Bronchial epithelial cell (primary cell): ENCODE measurements around the gene FBXO28. TPM values are rescaled to one million over a fixed set of nuclear protein-coding genes. Genes with fewer than 3 reads are reported as not detected.
A peak's percentile ranks its signal among the peaks of the same experiment; 100 is the strongest.

ENCODE experiments used
- DNase-seq: peaks from one replicate; pipeline ENCODE4 v3.0.0-alpha.2; 2010; ENCODE audit warnings: low read depth
- FAIRE-seq: peaks from 2 replicates; lab custom pipeline; 2011; peaks lifted over from hg19 to GRCh38; lab: Jason Lieb, UNC
- H3K27me3 ChIP-seq: 2 replicates; pipeline ENCODE4 v1.5.1; 2011; ENCODE audit warnings: low read length; ENCODE audit not compliant: control insufficient read depth, insufficient read depth
- H3K36me3 ChIP-seq: 2 replicates; pipeline ENCODE4 v1.5.1; 2011; ENCODE audit warnings: low read length; ENCODE audit not compliant: control insufficient read depth, insufficient read depth
- H3K4me3 ChIP-seq: 2 replicates; pipeline ENCODE4 v1.5.1; 2011; ENCODE audit warnings: mild to moderate bottlenecking, low read depth, low read length, control low read depth
- total RNA-seq: library from RNA; depleted of rRNA; stranded (reverse); fragments of >200 nt; gene quantifications from 2 replicates; pipeline ENCODE4 v1.2.1, GENCODE V29; 2014
- TF ChIP-seq, protein P1 (sequence below): IDR thresholded peaks from 2 replicates; pipeline ENCODE4 v1.5.1; 2011; ENCODE audit warnings: mild to moderate bottlenecking, moderate library complexity, low read length, control low read depth, inconsistent platforms; ENCODE audit not compliant: insufficient read depth, severe bottlenecking

The FBXO28 gene
- total RNA-seq, 1 donor from 2014 or later = 35.8 TPM

GRCh38 chr1:224183591-224184312 is 69.8 kb downstream of the FBXO28 start:
- H3K36me3 ChIP-seq = no peaks in the 10 kb centered on the region
- DNase-seq (peak; percentile 27), FAIRE-seq (no peak)
- TF ChIP-seq, protein P1, sequence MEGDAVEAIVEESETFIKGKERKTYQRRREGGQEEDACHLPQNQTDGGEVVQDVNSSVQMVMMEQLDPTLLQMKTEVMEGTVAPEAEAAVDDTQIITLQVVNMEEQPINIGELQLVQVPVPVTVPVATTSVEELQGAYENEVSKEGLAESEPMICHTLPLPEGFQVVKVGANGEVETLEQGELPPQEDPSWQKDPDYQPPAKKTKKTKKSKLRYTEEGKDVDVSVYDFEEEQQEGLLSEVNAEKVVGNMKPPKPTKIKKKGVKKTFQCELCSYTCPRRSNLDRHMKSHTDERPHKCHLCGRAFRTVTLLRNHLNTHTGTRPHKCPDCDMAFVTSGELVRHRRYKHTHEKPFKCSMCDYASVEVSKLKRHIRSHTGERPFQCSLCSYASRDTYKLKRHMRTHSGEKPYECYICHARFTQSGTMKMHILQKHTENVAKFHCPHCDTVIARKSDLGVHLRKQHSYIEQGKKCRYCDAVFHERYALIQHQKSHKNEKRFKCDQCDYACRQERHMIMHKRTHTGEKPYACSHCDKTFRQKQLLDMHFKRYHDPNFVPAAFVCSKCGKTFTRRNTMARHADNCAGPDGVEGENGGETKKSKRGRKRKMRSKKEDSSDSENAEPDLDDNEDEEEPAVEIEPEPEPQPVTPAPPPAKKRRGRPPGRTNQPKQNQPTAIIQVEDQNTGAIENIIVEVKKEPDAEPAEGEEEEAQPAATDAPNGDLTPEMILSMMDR = no peak
- peak overlapping the region; percentile 87 for H3K4me3 ChIP-seq
- no peaks in the 10 kb centered on the region for H3K27me3 ChIP-seq

DNA sequence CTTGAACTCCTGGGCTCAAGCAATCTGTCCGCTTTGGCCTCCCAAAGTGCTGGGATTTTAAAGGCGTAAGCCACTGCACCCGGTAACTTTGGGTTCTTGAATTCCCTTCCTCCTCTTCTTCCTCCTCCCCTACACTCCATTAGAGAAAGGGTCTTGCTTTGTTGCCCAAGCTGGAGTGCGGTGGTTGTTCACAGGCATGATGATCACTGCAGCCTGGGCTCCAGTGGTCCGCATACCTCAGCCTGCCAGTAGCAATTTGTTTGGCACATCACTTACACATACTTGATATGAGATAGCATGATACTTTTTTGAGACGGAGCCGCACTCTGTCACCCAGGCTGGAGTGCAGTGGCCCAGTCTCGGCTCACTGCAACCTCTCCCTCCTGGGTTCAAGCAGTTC is 71.3 kb downstream of the FBXO28 start:
- no peaks in the 10 kb centered on the region for H3K36me3 ChIP-seq
- FAIRE-seq (no peak), DNase-seq (no peak)
- H3K27me3 ChIP-seq = no peaks in the 10 kb centered on the region
- TF ChIP-seq, protein P1 = no peak
- H3K4me3 ChIP-seq = no peak overlapping the region

GRCh38 chr1:224188286-224188685 is 74.4 kb downstream of the FBXO28 start:
- TF ChIP-seq, protein P1 = no peak
- Histone ChIP-seq H3K4me3 (no peak overlapping the region), H3K27me3 (no peaks in the 10 kb centered on the region), H3K36me3 (peaks cover 2% of the 10 kb centered on the region)
- FAIRE-seq = no peak
- DNase-seq = no peak

DNA sequence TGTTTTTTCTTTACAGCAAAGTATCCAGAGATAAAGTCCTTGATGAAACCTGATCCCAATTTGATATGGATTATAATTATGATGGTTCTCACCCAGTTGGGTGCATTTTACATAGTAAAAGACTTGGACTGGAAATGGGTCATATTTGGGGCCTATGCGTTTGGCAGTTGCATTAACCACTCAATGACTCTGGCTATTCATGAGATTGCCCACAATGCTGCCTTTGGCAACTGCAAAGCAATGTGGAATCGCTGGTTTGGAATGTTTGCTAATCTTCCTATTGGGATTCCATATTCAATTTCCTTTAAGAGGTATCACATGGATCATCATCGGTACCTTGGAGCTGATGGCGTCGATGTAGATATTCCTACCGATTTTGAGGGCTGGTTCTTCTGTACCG is 75.7 kb downstream of the FBXO28 start:
- no peak for DNase-seq
- H3K27me3 ChIP-seq = no peaks in the 10 kb centered on the region
- no peak overlapping the region for H3K4me3 ChIP-seq
- H3K36me3 ChIP-seq = peaks cover 2% of the 10 kb centered on the region
- no peak for FAIRE-seq
- TF ChIP-seq, protein P1 = no peak

DNA sequence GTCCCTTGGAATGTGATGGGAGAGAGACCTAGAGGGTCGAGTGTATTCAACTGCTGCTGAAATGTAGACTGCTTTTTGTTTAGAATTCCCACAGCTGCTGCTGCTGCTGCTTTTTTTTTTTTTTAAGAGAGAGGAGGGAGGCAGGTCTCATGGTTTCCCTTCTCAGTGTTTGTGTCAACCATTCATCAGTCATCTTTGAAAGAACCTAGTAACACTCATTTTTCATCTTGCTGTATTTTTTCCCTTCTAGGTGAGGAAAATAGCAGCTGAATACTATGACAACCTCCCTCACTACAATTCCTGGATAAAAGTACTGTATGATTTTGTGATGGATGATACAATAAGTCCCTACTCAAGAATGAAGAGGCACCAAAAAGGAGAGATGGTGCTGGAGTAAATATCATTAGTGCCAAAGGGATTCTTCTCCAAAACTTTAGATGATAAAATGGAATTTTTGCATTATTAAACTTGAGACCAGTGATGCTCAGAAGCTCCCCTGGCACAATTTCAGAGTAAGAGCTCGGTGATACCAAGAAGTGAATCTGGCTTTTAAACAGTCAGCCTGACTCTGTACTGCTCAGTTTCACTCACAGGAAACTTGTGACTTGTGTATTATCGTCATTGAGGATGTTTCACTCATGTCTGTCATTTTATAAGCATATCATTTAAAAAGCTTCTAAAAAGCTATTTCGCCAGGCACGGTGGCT is 78.3 kb downstream of the FBXO28 start:
- FAIRE-seq = no peak
- H3K36me3 ChIP-seq = peaks cover 2% of the 10 kb centered on the region
- TF ChIP-seq, protein P1 = no peak

More for the DNA sequence above, 78.3 kb downstream of the FBXO28 start:
- no peak for DNase-seq
- H3K27me3 ChIP-seq = no peaks in the 10 kb centered on the region
- no peak overlapping the region for H3K4me3 ChIP-seq
